ENCODE data around the gene TTBK1.

- TF ChIP-seq CTCF (IDR thresholded peaks at IDR 0.05) (no peak), POLR2A (IDR thresholded peaks at IDR 0.05) (no peak), POLR2AphosphoS5 (IDR thresholded peaks at IDR 0.05) (no peak), EP300 (IDR thresholded peaks at IDR 0.05) (no peak)
These were observed 10.1 kb downstream of the TTBK1 start for GRCh38 chr6:43253401-43253800.

All from suprapubic skin (tissue), 4 donors.